ENCODE results near the gene GCAT. TPM values are rescaled to one million over a fixed set of nuclear protein-coding genes. Genes with fewer than 3 reads are reported as not detected.

GCAT gene
- total RNA-seq, 1 donor from 2014 or later = 42.7 TPM

DNA sequence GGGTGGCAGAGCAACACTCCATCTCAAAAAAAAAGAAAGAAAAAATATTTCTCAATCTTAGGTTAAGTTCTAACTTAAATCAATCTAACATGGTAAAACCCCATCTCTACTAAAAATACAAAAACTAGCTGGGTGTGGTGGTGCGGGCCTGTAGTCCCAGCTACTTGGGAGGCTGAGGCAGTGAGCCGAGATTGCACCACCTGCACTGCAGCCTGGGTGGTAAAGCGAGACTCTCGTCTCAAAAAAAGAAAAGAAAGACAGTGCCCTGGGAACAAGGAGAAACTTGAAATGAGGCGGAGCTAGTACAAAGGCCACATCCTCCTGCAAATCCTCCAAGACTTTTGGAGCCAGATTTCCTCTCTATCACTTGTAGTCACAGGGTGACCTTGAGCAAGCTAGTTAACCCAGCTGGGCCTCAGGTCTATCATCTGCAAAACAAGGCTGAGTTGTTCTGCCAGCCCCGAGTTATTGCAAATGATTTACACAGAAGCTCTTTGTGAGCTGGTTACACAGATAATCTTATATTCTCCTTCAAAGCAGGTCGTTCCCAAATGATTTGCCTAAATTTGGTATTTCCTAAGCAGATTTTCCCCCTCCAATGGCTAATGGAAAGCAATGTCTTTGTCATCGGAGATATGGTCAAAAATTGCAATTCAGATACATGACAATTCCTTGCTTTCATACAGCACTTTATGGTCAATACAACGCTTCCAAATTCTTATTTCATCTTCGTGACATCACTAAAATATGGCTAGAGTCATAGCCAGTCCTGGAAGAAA lies 34.5 kb downstream of the GCAT start:
- H3K9me3 ChIP-seq (replicated peaks) = no peaks in the 10 kb centered on the region
- H3K4me3 ChIP-seq = peak overlapping the region; percentile 97
- peaks cover 29% of the 10 kb centered on the region for H3K36me3 ChIP-seq
- intact Hi-C loops (cut with micrococcal nuclease) = no loop called here
- DNase-seq = no peak
- H3K27ac ChIP-seq (replicated peaks) = no peak overlapping the region
- H3K4me1 ChIP-seq = peaks cover 30% of the 10 kb centered on the region
- no peak for TF ChIP-seq CTCF (IDR thresholded peaks at IDR 0.05; ENCODE audit: borderline replicate concordance)
- H3K27me3 ChIP-seq (ENCODE audit: low read depth) = no peaks in the 10 kb centered on the region

DNA sequence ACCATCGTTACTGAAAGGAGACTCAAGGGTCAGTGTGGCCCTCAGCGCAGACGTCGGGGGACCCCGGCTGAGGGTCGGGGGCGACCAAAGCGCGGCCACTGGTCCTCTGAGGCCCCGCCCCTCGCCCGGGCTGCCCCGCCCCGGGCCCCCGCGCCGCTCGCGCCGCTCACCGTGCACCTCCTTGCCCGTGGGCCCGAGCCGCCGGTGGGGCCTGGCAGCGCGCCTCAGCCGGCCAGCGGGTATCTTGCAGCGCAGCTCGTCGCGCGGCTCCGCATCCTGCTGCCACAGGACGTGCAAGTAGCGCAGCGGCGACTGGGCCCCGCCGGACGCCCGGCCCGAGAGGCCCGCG lies 36.0 kb downstream of the GCAT start:
- no peak for TF ChIP-seq CTCF (IDR thresholded peaks at IDR 0.05; ENCODE audit: borderline replicate concordance)
- H3K4me3 ChIP-seq = peak overlapping the region; percentile 97
- no peaks in the 10 kb centered on the region for H3K27me3 ChIP-seq (ENCODE audit: low read depth)
- peaks cover 14% of the 10 kb centered on the region for H3K36me3 ChIP-seq
- intact Hi-C loops (cut with micrococcal nuclease) = no loop called here
- H3K27ac ChIP-seq (replicated peaks) = peak overlapping the region; percentile 96
- peak; percentile 47 for DNase-seq
- H3K4me1 ChIP-seq = peaks cover 37% of the 10 kb centered on the region
- no peaks in the 10 kb centered on the region for H3K9me3 ChIP-seq (replicated peaks)

DNA sequence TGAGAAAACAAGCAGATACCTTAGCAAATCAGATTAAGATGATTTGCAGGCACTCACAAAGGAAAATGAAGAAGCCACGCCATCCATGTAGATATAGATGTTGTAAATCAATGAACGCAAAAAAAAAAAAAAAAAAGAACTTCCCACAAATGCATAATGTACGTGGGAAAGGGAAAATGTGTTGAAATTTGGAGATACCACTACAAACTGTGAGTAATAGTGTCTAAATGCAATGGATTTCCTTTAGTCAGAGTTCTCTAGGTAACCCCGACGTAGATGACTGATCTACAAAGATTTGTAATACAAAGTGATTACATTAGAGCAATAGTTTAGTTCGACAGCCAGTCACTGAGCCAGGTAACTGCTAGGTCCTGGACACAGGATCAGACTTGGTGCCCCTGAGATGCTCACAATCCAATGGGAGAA lies 37.2 kb downstream of the GCAT start:
- peak overlapping the region; percentile 96 for H3K27ac ChIP-seq (replicated peaks)
- intact Hi-C loops (cut with micrococcal nuclease) = no loop called here
- no peaks in the 10 kb centered on the region for H3K27me3 ChIP-seq (ENCODE audit: low read depth)
- H3K9me3 ChIP-seq (replicated peaks) = no peaks in the 10 kb centered on the region
- peaks cover 2% of the 10 kb centered on the region for H3K36me3 ChIP-seq
- TF ChIP-seq CTCF (IDR thresholded peaks at IDR 0.05; ENCODE audit: borderline replicate concordance) = no peak
- H3K4me1 ChIP-seq = peaks cover 49% of the 10 kb centered on the region
- peak overlapping the region; percentile 97 for H3K4me3 ChIP-seq
- DNase-seq = no peak

- H3K4me1 ChIP-seq = peaks cover 62% of the 10 kb centered on the region
- no peak for DNase-seq
- H3K9me3 ChIP-seq (replicated peaks) = no peaks in the 10 kb centered on the region
- no peak overlapping the region for H3K27ac ChIP-seq (replicated peaks)
- no peaks in the 10 kb centered on the region for H3K27me3 ChIP-seq (ENCODE audit: low read depth)
- intact Hi-C loops (cut with micrococcal nuclease) = no loop called here
- H3K36me3 ChIP-seq = peaks cover 8% of the 10 kb centered on the region
- TF ChIP-seq CTCF (IDR thresholded peaks at IDR 0.05; ENCODE audit: borderline replicate concordance) = no peak
- H3K4me3 ChIP-seq = no peak overlapping the region
These were observed 38.7 kb downstream of the GCAT start for GRCh38 chr22:37846433-37846832.

- Histone ChIP-seq H3K4me1 (peaks cover 63% of the 10 kb centered on the region), H3K4me3 (peak overlapping the region; percentile 80), H3K27me3 (ENCODE audit: low read depth) (no peaks in the 10 kb centered on the region), H3K36me3 (peaks cover 28% of the 10 kb centered on the region), H3K27ac (replicated peaks) (peak overlapping the region; percentile 93), H3K9me3 (replicated peaks) (no peaks in the 10 kb centered on the region)
- DNase-seq = no peak
- no peak for TF ChIP-seq CTCF (IDR thresholded peaks at IDR 0.05; ENCODE audit: borderline replicate concordance)
- intact Hi-C loops (cut with micrococcal nuclease) = no loop called here
These were observed 40.9 kb downstream of the GCAT start for GRCh38 chr22:37848587-37849088.
